IPS-15b (cell line): Measurements from ENCODE around the gene KRTAP10-4.
"Not testable (repeated sequence)": the region's sequence is repeated elsewhere in the genome, so short reads cannot be mapped to it uniquely, and the experiment has no call there.

Experiments
- H3K27me3 ChIP-seq: one replicate; pipeline ENCODE4 v1.6.1; 2013; ENCODE audit warnings: low read length; ENCODE audit not compliant: control insufficient read depth, insufficient read depth
- H3K36me3 ChIP-seq: one replicate; pipeline ENCODE4 v1.6.1; 2013; ENCODE audit warnings: low read length; ENCODE audit not compliant: control insufficient read depth, insufficient read depth
- H3K4me1 ChIP-seq: one replicate; pipeline ENCODE4 v1.6.1; 2013; ENCODE audit warnings: mild to moderate bottlenecking, low read length; ENCODE audit not compliant: control insufficient read depth, insufficient read depth
- H3K4me3 ChIP-seq: one replicate; pipeline ENCODE4 v1.5.1; 2013; ENCODE audit warnings: low read depth, low read length
- H3K9ac ChIP-seq: one replicate; pipeline ENCODE4 v1.6.1; 2013; ENCODE audit warnings: low read depth, mild to moderate bottlenecking, low read length
- H3K9me3 ChIP-seq: one replicate; pipeline ENCODE4 v1.6.1; 2013; ENCODE audit warnings: mild to moderate bottlenecking, low read length; ENCODE audit not compliant: control insufficient read depth, insufficient read depth

The KRTAP10-4 gene

DNA sequence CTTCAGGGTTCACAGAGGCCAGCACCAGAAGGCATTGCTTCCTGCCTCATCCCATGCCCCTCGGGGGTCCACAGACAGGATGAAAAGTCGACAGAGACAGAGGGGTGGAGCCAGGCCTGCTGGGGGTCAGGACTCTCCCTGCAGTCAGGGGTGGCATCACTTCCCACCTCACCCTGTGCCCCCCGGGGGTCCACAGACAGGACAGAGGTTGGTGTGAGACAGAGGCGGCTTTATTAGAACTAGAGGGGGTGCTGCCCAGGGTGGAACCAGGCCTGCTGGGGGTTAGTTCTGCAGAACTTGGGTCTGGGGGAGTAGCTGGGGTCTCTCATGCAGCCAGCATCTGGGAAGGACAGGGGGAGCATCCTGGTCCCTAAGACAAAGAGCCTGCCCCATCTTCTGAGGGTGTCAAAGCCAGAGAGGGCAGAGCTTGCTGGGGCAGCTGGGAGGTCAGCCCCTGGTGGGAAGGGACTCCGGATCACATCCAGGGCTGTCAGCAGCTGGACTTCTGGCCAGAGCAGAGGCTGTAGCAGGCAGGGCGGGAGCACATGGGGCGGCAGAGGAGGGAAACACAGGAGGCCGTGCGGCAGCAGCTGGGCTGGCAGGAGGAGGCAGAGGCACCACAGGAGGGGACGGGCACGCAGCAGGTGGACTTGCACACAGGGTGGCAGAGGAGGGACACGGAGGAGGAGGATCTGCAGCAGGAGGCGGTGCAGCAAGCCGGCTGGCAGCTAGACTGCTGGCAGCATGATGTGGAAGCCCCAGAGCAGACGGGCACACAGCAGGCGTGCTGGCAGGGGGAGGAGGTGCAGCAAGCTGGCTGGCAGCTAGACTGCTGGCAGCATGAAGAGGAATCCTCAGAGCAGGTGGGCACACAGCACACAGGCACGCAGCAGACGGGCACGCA is 17.6 kb downstream of the KRTAP10-4 start:
- not testable (repeated sequence) for H3K9me3 ChIP-seq, H3K36me3 ChIP-seq, H3K4me3 ChIP-seq, H3K4me1 ChIP-seq, H3K9ac ChIP-seq, H3K27me3 ChIP-seq

DNA sequence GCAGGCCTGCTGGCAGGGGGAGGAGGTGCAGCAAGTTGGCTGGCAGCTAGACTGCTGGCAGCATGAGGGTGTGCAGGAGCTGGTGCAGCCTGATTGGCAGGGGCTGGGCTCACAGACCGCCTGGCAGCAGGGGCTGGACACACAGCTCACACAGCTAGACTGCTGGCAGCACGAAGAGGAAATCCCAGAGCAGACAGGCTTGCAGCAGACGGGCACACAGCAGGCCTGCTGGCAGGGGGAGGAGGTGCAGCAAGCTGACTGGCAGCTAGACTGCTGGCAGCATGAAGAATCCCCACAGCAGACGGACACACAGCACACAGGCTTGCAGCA is 18.2 kb downstream of the KRTAP10-4 start:
- H3K36me3 ChIP-seq, H3K9me3 ChIP-seq, H3K9ac ChIP-seq, H3K27me3 ChIP-seq, H3K4me1 ChIP-seq, H3K4me3 ChIP-seq: not testable (repeated sequence)

DNA sequence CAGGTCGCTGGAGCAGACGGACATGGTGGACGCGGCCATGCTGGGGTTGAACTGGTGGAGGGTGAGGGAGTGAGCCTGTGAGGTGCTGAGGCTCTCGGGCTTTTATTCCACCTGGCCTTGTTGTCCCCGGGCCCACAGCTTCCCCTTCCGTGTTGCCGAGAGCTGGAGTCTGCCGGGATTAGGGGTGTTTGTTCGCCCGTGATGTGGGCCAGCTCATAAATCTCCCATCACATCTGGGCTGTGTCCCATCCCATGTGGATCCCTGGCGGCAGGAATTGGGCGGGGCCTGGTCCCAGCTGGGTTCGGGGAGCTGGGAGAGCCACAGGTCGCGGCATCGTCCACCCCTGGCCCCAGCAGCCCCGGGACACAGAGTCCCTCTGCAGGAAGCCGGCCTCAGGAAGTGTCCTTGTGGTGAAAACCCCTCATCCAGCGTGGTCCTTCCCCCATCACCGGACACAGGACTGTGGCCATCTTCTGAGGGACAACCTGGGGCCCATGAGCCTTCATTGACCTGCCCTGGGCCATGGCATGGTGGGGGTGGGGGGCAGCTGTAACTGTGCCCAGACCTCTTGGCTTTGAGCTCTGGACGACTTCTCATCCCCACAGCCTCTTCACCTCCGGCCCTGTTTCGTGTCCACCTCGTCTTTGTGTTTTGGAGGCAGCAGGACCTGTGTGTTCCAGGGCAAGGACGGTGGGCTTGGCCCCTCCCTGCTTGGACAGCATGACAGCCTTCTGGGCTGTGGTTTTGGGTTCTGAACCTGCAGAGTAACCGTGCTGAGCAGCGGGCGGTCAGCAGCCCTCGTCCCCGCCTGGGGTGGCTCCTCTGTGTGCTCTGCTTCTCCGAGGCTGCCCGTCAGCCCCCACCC is 19.1 kb downstream of the KRTAP10-4 start, which contains the start of gene KRTAP10-6:
KRTAP10-6 (minus strand) TSS at position 60 of the 866 bp plus-strand sequence; CDS start at position 39, 21 bp downstream.
- no peak within 1 kb of the TSS for H3K9ac ChIP-seq
- H3K4me3 ChIP-seq, result no peak within 1 kb of the TSS
- H3K4me1 ChIP-seq, result peaks cover 5% of the 10 kb centered on the region
- no peaks in the 10 kb centered on the region for H3K9me3 ChIP-seq
- no peaks in the 10 kb centered on the region for H3K36me3 ChIP-seq
- no peaks in the 10 kb centered on the region for H3K27me3 ChIP-seq

DNA sequence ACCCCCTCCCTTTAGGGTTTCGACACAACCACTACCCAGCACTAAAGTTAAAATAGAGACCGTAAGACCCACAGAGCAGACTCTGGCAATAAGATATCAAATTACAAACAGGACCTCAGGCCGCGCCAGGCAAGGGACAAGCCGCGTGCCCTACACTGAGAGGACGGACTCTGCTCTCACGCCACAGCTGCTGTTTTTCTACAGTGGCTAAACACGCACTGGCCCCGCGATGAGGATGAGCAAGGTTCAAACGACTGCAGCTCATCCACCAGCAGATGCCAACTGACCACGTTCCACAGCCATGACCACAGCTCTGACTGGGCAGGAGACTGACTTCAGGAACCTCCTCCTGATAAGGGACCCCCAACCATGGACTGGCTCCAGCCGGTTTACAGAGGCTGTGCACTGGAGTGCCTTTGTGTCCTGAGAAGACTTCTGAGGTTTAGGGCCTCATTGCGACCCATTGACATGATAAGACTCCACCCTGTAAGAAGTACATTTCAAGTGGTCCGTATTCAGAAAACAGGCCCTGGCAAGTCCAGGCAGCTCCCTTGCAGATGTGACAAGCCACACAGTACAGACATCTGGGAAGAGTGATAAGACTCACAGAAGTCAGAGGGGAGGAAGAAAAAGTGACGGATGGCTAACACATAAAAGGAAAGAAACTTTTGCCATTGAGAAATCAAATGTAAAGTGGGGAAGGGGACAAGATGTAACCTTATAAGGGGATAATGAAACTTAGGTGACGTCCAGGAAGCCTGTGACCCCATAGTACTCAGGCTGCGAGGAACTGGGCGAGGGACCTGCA is 20.3 kb downstream of the KRTAP10-4 start:
- no peak overlapping the region for H3K4me3 ChIP-seq
- no peaks in the 10 kb centered on the region for H3K9me3 ChIP-seq
- peaks cover 8% of the 10 kb centered on the region for H3K4me1 ChIP-seq
- H3K27me3 ChIP-seq, result no peaks in the 10 kb centered on the region
- no peaks in the 10 kb centered on the region for H3K36me3 ChIP-seq
- H3K9ac ChIP-seq, result no peak overlapping the region

DNA sequence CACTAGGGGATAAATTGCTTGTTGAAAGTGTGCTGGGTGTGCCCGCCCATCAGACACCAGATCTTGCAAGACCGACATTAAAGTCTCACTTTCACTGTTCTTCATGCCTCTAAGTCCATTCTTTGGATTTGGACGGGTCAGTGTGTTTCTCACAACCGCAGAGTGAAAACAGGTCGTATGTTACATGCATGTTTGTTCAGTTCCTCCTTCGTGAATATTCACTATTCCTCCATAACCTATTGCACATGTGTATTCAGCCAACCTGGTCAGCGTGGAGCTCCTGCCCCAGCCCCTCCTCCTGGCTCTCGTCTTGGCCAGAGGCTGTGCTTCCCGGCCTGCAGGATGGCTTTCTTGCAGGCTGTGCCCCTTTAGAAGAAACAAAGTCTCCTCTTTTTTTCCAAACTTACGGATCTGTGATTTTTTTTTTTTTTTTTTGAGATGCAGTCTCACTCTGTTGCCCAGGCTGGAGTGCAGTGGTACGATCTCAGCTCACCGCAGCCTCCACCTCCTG is 20.9 kb downstream of the KRTAP10-4 start:
- no peaks in the 10 kb centered on the region for H3K36me3 ChIP-seq
- no peaks in the 10 kb centered on the region for H3K27me3 ChIP-seq
- H3K9me3 ChIP-seq, result no peaks in the 10 kb centered on the region
- H3K4me1 ChIP-seq, result peaks cover 8% of the 10 kb centered on the region
- no peak overlapping the region for H3K9ac ChIP-seq
- H3K4me3 ChIP-seq, result no peak overlapping the region

DNA sequence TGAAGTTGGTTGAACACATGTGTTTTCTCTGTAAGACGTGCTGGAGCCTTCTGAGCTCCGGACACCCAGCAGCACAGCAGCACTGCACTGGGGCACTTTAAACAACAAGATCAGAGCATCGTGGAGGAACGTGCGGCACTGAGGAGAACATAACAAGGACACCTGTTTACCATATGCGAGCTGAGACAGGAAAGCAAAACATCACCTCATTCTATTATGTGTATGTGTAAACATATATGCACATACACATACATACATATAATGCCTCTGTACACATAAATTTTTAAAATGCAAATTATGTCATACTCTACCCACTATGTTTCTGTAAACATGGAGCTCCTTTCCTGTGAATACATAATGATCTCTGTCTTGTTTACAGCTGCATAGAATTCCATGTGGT is 22.0 kb downstream of the KRTAP10-4 start:
- H3K9me3 ChIP-seq, result no peaks in the 10 kb centered on the region
- H3K27me3 ChIP-seq, result no peaks in the 10 kb centered on the region
- H3K9ac ChIP-seq, result no peak overlapping the region
- H3K36me3 ChIP-seq, result no peaks in the 10 kb centered on the region
- peaks cover 8% of the 10 kb centered on the region for H3K4me1 ChIP-seq
- H3K4me3 ChIP-seq, result no peak overlapping the region

DNA sequence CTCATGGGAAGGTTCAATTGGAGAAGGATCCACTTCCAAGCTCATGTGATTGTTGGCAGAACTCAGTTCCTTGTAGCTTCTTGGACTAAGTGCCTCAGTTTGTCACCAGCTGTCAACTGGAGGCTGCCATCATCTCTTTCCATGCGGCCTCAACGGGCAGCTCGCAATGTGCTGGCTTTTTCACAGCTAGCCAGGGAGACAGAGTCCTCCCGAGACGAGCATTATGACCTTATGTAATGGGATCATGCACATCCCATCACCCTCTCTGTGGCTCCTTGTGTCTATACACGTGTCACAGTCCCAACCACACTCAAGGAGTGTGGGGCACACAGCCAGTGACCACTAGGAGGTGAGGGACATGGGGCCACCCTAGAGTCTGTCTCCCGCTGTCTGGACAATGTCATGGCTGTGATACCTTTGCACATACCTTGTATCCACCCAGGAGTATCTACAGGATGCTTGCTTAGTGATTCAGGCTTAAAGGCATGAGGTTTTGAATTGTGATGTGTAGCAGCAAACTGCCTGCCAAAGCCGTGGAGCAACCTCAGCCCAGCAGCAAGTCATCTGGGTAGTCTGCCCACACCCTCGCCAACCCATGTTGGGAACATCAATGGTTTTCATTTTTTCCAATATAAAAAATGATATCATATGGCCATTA is 22.7 kb downstream of the KRTAP10-4 start:
- Histone ChIP-seq H3K9ac (no peak overlapping the region), H3K36me3 (no peaks in the 10 kb centered on the region), H3K9me3 (no peaks in the 10 kb centered on the region), H3K27me3 (no peaks in the 10 kb centered on the region), H3K4me3 (no peak overlapping the region), H3K4me1 (peaks cover 8% of the 10 kb centered on the region)

DNA sequence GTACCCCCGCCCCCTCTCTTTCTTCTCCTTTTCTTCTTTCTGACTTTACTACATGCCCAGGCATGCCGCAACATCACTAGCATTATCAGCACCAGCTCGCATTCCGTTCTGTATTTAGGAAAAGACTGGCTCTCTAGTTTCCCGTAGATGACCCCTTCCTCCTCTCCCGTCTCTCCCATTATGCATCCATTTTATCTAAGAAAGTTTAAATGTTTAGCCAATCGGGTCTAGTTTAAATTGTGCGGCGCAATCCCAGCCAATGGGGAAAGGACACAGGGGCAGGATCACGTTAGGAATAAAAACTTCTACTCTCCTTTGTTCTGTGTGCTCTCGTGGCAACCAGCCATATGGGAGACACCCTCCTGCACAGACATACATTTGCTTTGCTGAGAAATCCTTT is 24.5 kb downstream of the KRTAP10-4 start:
- peaks cover 6% of the 10 kb centered on the region for H3K4me1 ChIP-seq
- no peak overlapping the region for H3K9ac ChIP-seq
- no peaks in the 10 kb centered on the region for H3K9me3 ChIP-seq
- no peaks in the 10 kb centered on the region for H3K27me3 ChIP-seq
- H3K4me3 ChIP-seq, result no peak overlapping the region
- H3K36me3 ChIP-seq, result no peaks in the 10 kb centered on the region

DNA sequence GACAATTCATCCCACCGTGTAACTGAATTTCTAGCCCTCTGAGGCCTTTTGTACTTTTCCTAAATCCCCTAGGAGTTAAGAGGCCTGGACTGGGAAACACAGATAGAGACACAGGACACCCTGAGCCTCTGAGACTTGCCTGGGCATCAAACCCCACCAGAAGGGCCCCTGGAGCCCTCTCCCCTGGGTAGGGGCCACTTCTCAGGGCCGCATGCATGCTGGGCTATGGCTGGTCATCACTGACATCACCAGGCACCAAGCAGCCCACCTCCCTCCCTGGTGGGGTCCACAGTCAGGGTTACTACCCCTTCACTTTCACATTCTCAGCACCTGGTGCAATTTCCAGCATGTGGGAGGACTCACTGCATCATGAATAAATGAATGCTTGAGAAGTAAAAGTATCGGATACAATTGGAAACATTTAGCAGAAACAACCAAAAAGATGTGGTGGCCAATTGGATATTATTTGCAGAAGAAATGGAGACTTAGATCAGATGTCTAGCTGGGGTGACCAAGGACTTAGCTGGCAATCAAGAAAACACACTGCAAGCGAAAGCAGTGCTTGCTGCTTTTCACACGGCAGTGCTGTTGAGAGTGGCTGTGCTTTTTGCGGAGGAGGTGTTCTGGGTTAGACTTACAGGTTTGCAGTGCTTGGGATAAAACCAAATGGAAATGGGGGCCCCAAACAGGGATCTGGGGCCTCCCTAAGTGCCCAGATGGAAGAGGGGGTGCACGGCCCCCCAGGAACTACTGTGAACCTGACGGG is 25.9 kb downstream of the KRTAP10-4 start:
- Histone ChIP-seq H3K4me1 (peaks cover 3% of the 10 kb centered on the region), H3K4me3 (no peak overlapping the region), H3K36me3 (no peaks in the 10 kb centered on the region), H3K27me3 (no peaks in the 10 kb centered on the region), H3K9ac (no peak overlapping the region), H3K9me3 (no peaks in the 10 kb centered on the region)

DNA sequence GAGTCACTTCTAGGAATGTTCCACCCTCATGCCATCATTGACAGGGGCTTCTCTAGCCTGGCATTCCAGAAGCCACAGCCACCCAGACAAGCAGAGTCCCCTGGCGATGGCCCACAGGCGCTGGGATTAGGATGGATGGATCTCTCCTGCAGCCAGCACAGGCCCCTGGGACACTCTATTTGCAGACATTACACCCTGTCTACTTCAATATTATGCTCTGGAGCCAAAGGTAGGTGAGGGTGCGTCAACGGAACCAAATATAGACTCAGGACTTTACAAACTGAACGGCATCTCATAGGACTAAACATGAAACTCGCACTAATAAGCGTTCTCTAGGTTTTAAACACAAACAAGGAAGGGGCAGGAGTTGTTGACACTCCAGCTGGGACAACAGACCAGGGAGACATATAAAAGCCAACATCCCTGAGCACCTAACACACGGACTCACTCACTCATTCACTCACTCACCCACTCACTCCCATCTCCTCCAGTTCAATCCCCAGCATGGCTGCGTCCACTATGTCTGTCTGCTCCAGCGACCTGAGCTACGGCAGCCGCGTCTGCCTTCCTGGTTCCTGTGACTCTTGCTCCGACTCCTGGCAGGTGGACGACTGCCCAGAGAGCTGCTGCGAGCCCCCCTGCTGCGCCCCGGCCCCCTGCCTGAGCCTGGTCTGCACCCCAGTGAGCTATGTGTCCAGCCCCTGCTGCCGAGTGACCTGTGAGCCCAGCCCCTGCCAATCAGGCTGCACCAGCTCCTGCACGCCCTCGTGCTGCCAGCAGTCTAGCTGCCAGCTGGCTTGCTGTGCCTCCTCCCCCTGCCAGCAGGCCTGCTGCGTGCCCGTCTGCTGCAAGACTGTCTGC is 26.8 kb downstream of the KRTAP10-4 start, which contains the start of gene KRTAP10-7:
KRTAP10-7 (plus strand) TSS at position 480 of the 861 bp plus-strand sequence; CDS start at position 505, 25 bp downstream.
- not testable (repeated sequence) for H3K27me3 ChIP-seq, H3K9me3 ChIP-seq, H3K36me3 ChIP-seq, H3K4me1 ChIP-seq, H3K4me3 ChIP-seq, H3K9ac ChIP-seq
